Activated CD8-positive, alpha-beta memory T cell treated with anti-CD3 and anti-CD28 coated beads, Interleukin-2, amount 10 ng/mL, durations not matched to agents 7 days and 5 days (primary cell): Measurements from ENCODE around the gene CRHR1. TPM values are rescaled to one million over a fixed set of nuclear protein-coding genes. Genes with fewer than 3 reads are reported as not detected.
"Not testable (repeated sequence)": the region's sequence is repeated elsewhere in the genome, so short reads cannot be mapped to it uniquely, and the experiment has no call there.

Experiments
- ATAC-seq: fragments of 150-1000 bp; cut with Tn5 transposase; one replicate; pipeline ENCODE4 v1.10.0; 2021; ENCODE audit warnings: moderate library complexity
- CTCF ChIA-PET: fragments of 350-600 bp; sonication (Branson Sonifier 250); formaldehyde crosslinking; loops from one replicate; lab custom pipeline; 2021; ENCODE audit warnings: antibody characterized with exemption; lab: Charles Lee
- DNase-seq: peaks from one replicate; pipeline ENCODE4 v3.0.0-alpha.2; 2020
- H3K27ac Mint-ChIP-seq: one replicate; pipeline ENCODE4 v1.8.0; 2021; ENCODE audit warnings: mild to moderate bottlenecking, mixed read lengths
- H3K27me3 Mint-ChIP-seq: one replicate; pipeline ENCODE4 v1.8.0; 2021; ENCODE audit warnings: mixed read lengths
- H3K36me3 Mint-ChIP-seq: one replicate; pipeline ENCODE4 v1.8.0; 2021; ENCODE audit warnings: mild to moderate bottlenecking, mixed read lengths
- H3K4me1 Mint-ChIP-seq: one replicate; pipeline ENCODE4 v1.8.0; 2021; ENCODE audit warnings: mixed read lengths
- H3K4me3 Mint-ChIP-seq: one replicate; pipeline ENCODE4 v1.8.0; 2021; ENCODE audit warnings: mild to moderate bottlenecking, moderate library complexity, mixed read lengths
- H3K9me3 Mint-ChIP-seq: one replicate; pipeline ENCODE4 v1.8.0; 2022; ENCODE audit warnings: low read depth, mixed read lengths
- total RNA-seq, 2 experiments: library from RNA; stranded (reverse); gene quantifications; one replicate each; pipeline ENCODE4 v1.2.3, GENCODE V29; 2021

CRHR1 gene
- total RNA-seq, 2 experiments from 2014 or later: not detected

DNA sequence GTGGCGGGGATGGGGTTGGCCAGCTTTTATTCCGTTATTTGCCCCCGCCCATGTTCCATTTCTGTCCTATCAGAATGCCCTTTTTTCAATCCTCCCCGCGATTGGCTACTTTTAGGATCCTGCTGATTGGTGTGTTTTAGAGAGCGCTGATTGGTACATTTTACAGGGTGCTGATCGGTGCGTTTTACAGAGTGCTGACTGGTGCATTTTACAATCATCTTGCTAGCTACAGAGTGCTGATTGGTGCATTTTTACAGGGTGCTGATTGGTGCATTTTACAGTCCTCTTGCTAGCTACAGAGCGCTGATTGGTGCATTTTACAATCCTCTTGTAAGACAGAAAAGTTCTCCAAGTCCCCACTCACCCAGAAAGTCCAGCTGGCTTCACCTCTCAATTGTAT lies 78.0 kb downstream of the CRHR1 start:
- H3K36me3 Mint-ChIP-seq, H3K27ac Mint-ChIP-seq, H3K9me3 Mint-ChIP-seq, H3K4me1 Mint-ChIP-seq, ATAC-seq, DNase-seq, H3K4me3 Mint-ChIP-seq: not testable (repeated sequence)
- H3K27me3 Mint-ChIP-seq: peaks cover 57% of the 10 kb centered on the region
- CTCF ChIA-PET: interaction anchor here (1.5 kb wide), 1 partner anchor 10 kb away, joined by 5 read pairs; no protein-coding TSS in a partner anchor

- DNase-seq (no peak), ATAC-seq (no peak)
- Mint-ChIP-seq H3K27ac (no peak overlapping the region), H3K36me3 (no peaks in the 10 kb centered on the region), H3K4me1 (peaks cover 7% of the 10 kb centered on the region), H3K9me3 (no peaks in the 10 kb centered on the region), H3K27me3 (peaks cover 52% of the 10 kb centered on the region), H3K4me3 (no peak overlapping the region)
- CTCF ChIA-PET: interaction anchor here (1.1 kb wide), 1 partner anchor 85 kb away, joined by 3 read pairs; no protein-coding TSS in a partner anchor
Observed at GRCh38 chr17:45863857-45864654, 79.9 kb downstream of the CRHR1 start.

DNA sequence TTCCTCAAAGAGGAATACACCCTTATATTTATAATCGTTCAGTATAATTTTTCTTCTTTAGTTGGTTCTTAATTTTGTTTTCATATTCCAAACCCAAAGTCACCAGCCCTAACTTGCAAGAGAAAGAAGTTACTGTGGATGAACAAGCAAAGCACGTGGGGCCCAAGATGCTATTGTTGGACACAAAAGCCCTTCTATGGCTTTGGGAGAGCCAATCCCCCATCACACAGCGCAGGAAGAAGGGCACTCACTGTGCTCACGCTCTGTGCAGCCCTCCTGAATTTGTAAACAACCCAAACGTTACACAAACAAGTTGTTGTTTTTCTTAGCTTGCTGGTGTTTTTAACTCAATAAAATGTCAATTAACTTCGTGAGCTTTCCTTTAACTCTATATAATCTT lies 83.1 kb downstream of the CRHR1 start:
- no peak for DNase-seq
- Mint-ChIP-seq H3K4me3 (no peak overlapping the region), H3K36me3 (no peaks in the 10 kb centered on the region), H3K9me3 (no peaks in the 10 kb centered on the region), H3K4me1 (peaks cover 13% of the 10 kb centered on the region), H3K27me3 (peaks cover 41% of the 10 kb centered on the region), H3K27ac (no peak overlapping the region)
- CTCF ChIA-PET: no interaction called here
- ATAC-seq: no peak

DNA sequence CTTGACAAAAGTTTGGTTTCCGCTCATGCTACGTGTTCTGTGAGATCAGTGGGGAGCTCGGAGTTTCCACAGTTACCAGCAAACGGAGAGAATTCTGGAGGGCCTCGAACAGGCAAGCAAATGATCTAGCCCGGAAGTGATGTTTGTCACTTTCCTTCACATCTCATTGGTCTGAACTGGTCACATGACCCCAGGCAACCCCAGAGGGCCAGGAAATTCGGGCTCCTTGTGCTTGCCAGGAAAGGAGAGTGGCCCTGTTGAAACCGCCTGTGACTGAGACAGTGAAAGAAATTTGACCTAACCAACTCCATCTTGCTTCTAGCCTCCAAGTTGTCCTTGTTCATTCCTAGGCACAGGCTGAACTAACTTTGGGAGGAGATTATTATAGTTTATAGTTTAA lies 83.6 kb downstream of the CRHR1 start:
- Mint-ChIP-seq H3K27me3 (peaks cover 37% of the 10 kb centered on the region), H3K4me3 (no peak overlapping the region), H3K9me3 (no peaks in the 10 kb centered on the region), H3K27ac (no peak overlapping the region), H3K4me1 (peaks cover 13% of the 10 kb centered on the region), H3K36me3 (no peaks in the 10 kb centered on the region)
- no peak for DNase-seq
- no peak for ATAC-seq
- CTCF ChIA-PET: no interaction called here

DNA sequence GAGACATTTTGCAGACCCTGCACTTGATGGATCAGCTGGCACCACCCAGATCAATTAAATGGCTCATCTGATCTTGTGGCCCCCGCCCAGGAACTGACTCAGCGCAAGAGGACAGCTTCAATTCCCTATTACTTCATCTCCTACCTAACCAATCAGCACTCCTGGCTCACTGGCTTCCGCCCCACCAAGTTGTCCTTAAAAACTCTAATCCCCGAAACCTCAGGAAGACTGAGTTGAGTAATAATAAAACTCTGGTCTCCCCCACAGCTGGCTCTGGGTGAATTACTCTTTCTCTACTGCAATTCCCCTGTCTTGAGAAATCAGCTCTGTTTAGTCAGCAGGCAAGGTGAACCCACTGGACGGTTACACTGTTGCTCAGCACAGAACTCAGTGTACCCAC lies 84.2 kb downstream of the CRHR1 start:
- peaks cover 14% of the 10 kb centered on the region for H3K4me1 Mint-ChIP-seq
- DNase-seq: no peak
- no peak overlapping the region for H3K27ac Mint-ChIP-seq
- H3K27me3 Mint-ChIP-seq: peaks cover 33% of the 10 kb centered on the region
- no peak overlapping the region for H3K4me3 Mint-ChIP-seq
- H3K36me3 Mint-ChIP-seq: no peaks in the 10 kb centered on the region
- H3K9me3 Mint-ChIP-seq: no peaks in the 10 kb centered on the region
- no peak for ATAC-seq
- CTCF ChIA-PET: no interaction called here

GRCh38 chr17:45869676-45870341 lies 85.7 kb downstream of the CRHR1 start:
- no peak for ATAC-seq
- Mint-ChIP-seq H3K9me3 (no peaks in the 10 kb centered on the region), H3K27ac (no peak overlapping the region), H3K4me1 (peaks cover 14% of the 10 kb centered on the region), H3K36me3 (no peaks in the 10 kb centered on the region), H3K27me3 (peaks cover 24% of the 10 kb centered on the region), H3K4me3 (no peak overlapping the region)
- CTCF ChIA-PET: interaction anchor here (0.6 kb wide), 1 partner anchor 112 kb away, joined by 3 read pairs; no protein-coding TSS in a partner anchor
- DNase-seq: no peak

GRCh38 chr17:45870342-45870974 lies 86.3 kb downstream of the CRHR1 start:
- CTCF ChIA-PET: interaction anchor here (0.5 to 0.6 kb wide), 2 partner anchors 111 to 258 kb away, joined by 3 read pairs; no protein-coding TSS in a partner anchor
- H3K4me1 Mint-ChIP-seq: peaks cover 14% of the 10 kb centered on the region
- peaks cover 21% of the 10 kb centered on the region for H3K27me3 Mint-ChIP-seq
- ATAC-seq (no peak), DNase-seq (no peak)
- no peaks in the 10 kb centered on the region for H3K9me3 Mint-ChIP-seq
- no peak overlapping the region for H3K27ac Mint-ChIP-seq
- H3K36me3 Mint-ChIP-seq: no peaks in the 10 kb centered on the region
- H3K4me3 Mint-ChIP-seq: no peak overlapping the region

DNA sequence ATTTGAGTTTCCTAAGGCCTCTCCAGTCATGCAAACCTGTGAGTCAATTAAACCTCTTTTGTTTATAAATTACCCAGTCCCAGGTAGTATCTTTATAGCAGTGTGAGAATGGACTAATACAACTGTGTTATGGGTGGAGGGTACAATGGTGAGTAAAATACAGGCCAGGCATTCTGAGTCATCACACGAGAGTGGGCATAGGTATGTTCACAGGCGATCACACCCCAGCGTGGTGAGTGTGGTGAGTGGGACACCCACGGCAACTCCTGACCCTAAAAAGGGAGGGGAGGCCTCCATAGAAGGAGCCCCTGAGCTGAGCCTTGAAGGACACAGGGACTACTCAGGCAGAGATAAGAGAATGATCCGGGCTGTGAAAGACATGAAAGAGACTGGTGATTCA lies 87.6 kb downstream of the CRHR1 start:
- Mint-ChIP-seq H3K27me3 (peaks cover 21% of the 10 kb centered on the region), H3K36me3 (no peaks in the 10 kb centered on the region), H3K4me1 (peaks cover 14% of the 10 kb centered on the region), H3K4me3 (no peak overlapping the region), H3K27ac (no peak overlapping the region), H3K9me3 (no peaks in the 10 kb centered on the region)
- CTCF ChIA-PET: interaction anchor here (0.6 kb wide), 1 partner anchor 74 kb away, joined by 3 read pairs; no protein-coding TSS in a partner anchor
- ATAC-seq (no peak), DNase-seq (no peak)

DNA sequence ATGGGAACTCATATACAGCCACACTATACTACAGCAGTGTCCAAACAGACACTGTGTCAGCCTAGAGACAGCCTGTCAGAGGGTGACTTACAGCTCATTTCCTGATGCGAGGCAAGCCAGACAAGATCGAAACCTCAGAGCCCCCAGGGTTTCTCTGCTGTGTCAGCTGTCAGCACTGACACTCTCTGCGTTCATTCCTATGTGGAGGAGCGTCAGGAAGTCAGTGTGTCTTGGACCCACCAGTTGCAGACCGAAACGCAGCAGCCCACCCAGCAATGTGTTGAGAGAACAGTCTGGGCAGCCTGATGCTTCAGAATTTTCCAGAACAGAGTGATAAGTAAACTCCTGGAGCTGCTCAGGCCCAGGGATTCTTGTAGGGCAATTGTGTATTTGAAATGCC lies 89.6 kb downstream of the CRHR1 start:
- Mint-ChIP-seq H3K36me3 (no peaks in the 10 kb centered on the region), H3K27ac (no peak overlapping the region), H3K9me3 (no peaks in the 10 kb centered on the region), H3K4me1 (peaks cover 14% of the 10 kb centered on the region), H3K4me3 (no peak overlapping the region), H3K27me3 (peaks cover 16% of the 10 kb centered on the region)
- DNase-seq (peak; percentile 62), ATAC-seq (peak; percentile 91)
- CTCF ChIA-PET: interaction anchor here (1.2 to 2.6 kb wide), 3 partner anchors 20 to 76 kb away, joined by 3 to 11 read pairs (median 4); partner anchors contain the start of gene MAPT

DNA sequence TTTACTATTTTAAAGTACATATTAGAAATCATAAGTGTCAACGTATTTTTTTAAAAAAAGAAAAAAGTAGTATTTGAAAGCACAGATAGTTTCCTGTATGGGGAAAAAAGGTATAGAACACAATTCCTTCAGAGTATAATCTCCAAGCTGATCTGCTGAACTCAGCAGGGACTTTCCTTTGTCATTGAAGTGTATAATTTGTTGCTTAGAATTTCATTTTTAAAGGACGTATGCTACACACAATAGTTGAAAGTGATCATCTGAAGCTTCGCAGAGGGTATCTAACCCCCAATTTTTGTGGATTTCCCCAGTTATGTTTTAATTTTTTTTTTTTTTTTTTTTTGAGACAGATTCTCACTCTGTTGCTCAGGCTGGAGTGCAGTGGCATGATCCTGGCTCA lies 90.0 kb downstream of the CRHR1 start:
- DNase-seq: no peak
- H3K4me1 Mint-ChIP-seq: peaks cover 14% of the 10 kb centered on the region
- CTCF ChIA-PET: interaction anchor here (1.2 to 2.6 kb wide), 3 partner anchors 20 to 75 kb away, joined by 3 to 11 read pairs (median 4); partner anchors contain the start of gene MAPT
- no peak for ATAC-seq
- no peaks in the 10 kb centered on the region for H3K36me3 Mint-ChIP-seq
- no peaks in the 10 kb centered on the region for H3K9me3 Mint-ChIP-seq
- peaks cover 16% of the 10 kb centered on the region for H3K27me3 Mint-ChIP-seq
- H3K27ac Mint-ChIP-seq: no peak overlapping the region
- H3K4me3 Mint-ChIP-seq: no peak overlapping the region

GRCh38 chr17:45876539-45876938 lies 92.4 kb downstream of the CRHR1 start:
- Mint-ChIP-seq H3K4me1 (peaks cover 14% of the 10 kb centered on the region), H3K27ac (no peak overlapping the region), H3K36me3 (no peaks in the 10 kb centered on the region), H3K27me3 (peaks cover 16% of the 10 kb centered on the region), H3K4me3 (no peak overlapping the region), H3K9me3 (no peaks in the 10 kb centered on the region)
- CTCF ChIA-PET: interaction anchor here (0.8 kb wide), 1 partner anchor 242 kb away, joined by 3 read pairs; no protein-coding TSS in a partner anchor
- ATAC-seq (no peak), DNase-seq (no peak)

DNA sequence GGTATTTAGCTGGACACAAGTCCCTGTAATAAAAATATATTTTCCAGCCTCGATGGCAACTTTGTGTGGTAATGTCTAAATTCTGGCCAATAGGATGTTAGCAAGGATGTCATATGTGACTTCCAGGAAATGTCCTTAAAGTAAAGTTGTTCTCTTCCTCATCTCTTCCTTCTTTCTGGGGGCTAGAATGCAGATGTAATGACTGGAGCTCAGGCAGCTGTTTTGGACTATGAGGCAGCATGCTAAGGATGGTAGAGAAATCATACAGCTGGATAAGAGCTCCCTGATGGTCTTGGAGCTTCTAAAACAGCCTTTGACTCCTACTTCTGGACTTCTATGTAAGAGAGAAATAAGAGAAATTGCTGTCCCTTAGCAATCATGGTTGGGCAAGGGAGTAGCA lies 93.3 kb downstream of the CRHR1 start:
- Mint-ChIP-seq H3K27ac (no peak overlapping the region), H3K4me1 (peaks cover 10% of the 10 kb centered on the region), H3K9me3 (no peaks in the 10 kb centered on the region), H3K36me3 (no peaks in the 10 kb centered on the region), H3K27me3 (peaks cover 16% of the 10 kb centered on the region), H3K4me3 (no peak overlapping the region)
- no peak for ATAC-seq
- CTCF ChIA-PET: interaction anchor here (0.8 kb wide), 1 partner anchor 243 kb away, joined by 3 read pairs; no protein-coding TSS in a partner anchor
- DNase-seq: no peak

GRCh38 chr17:45883063-45883462 lies 98.9 kb downstream of the CRHR1 start:
- Mint-ChIP-seq H3K4me3 (no peak overlapping the region), H3K9me3 (no peaks in the 10 kb centered on the region), H3K27me3 (peaks cover 5% of the 10 kb centered on the region), H3K27ac (no peak overlapping the region), H3K36me3 (no peaks in the 10 kb centered on the region), H3K4me1 (peaks cover 10% of the 10 kb centered on the region)
- no peak for ATAC-seq
- no peak for DNase-seq
- CTCF ChIA-PET: interaction anchor here (1.6 kb wide), 1 partner anchor 9 kb away, joined by 3 read pairs; no protein-coding TSS in a partner anchor
